Superior temporal gyrus (tissue), 1 donor: ENCODE data around the gene LCE4A.
"Not testable (repeated sequence)": the region's sequence is repeated elsewhere in the genome, so short reads cannot be mapped to it uniquely, and the experiment has no call there.

Experiments used
- DNase-seq: peaks from one replicate; pipeline ENCODE4 v3.0.0-alpha.2; 2016; ENCODE audit errors: extremely low spot score

The LCE4A gene, protein sequence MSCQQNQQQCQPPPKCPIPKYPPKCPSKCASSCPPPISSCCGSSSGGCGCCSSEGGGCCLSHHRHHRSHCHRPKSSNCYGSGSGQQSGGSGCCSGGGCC

DNA sequence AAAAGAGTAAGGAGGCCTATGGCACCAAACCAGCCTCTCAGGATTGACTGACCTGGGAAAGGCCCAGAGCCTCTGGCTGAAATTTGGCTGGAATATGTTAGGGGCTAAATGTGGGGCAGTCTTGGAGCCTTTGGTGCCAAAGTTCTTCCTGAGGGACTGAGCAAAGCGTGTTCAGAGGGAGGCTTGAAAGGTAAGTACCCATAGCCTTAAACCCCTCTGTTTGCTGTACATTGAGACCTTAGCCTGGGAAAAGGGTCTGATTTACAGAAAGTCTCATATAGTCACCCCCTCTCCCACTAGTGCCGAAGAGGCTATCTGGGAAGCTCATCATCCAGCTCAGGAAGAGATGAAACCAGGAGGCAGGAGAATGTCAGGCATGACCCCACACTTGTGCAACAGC lies at the start of gene LCE4A:
Gene LCE4A, plus strand, starts transcription at position 301 of the 400 bp plus-strand sequence. CDS start 916 bp downstream, outside the sequence.
- DNase-seq, result no peak

- no peak for DNase-seq
These were observed 49.3 kb upstream of the LCE4A start for GRCh38 chr1:152658649-152659048.

- no peak for DNase-seq
These were observed 44.9 kb upstream of the LCE4A start, which contains the start of gene LCE2D for GRCh38 chr1:152663098-152663497. Gene LCE2D (plus strand): TSS chr1:152663380. CDS start chr1:152664106, 726 bp downstream.

DNA sequence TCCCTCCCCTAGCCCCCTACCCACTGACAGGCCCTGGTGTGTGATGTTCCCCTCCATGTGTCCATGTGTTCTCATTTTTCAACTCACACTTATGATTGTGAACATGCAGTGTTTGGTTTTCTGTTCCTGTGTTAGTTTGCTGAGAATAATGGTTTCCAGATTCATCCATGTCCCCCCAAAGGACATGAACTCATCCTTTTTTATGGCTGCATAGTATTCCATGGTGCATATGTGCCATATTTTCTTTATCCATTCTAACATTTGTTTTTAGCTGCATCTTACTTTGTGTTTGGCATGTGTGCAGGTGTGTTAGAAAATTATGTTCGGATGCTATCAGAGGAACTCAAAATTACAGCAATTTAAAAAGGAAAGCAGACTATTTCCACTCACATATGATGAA lies 41.8 kb upstream of the LCE4A start:
- not testable (repeated sequence) for DNase-seq

DNA sequence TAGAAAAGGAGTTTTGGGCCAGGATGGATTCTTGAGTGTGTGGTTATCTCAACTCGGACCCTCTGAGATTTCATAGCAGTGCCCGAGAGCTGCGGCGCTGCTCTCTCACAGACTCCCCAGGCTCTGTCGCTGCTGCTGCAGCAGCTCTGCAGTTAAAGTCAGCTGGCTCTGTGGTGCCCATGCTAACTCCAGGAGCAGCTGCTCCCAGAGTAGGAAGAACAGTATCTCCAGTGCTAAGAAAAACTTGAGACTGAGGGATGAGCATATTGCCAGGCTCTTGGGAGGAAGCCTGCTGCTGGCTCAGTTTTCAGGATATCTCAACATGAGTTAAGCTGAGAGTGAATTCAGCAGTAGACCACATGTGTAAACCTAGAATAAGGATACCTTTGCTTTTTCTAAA lies 40.3 kb upstream of the LCE4A start:
- DNase-seq, result peak; percentile 24

DNA sequence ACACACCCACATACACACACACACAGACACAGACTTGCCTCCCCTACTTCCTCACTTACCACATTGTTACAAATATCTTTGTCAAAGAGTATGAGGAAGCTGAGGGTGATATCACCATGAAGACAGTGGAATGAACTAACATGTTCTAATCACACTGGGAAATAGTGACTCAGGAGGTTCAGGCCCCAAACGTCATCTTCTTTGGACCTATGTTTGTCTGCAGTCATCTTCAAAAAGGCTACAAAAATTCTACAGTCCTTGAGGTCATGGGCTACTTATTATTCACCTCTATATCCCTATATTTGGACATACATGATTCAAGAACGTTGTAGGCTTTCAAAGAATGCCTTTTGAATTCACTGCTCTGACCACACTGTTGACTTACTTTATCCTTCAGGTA lies 34.9 kb upstream of the LCE4A start:
- DNase-seq, result no peak

- DNase-seq, result not testable (repeated sequence)
These were observed 33.0 kb upstream of the LCE4A start, which contains the start of gene LCE2C for GRCh38 chr1:152674983-152675382. Gene LCE2C (plus strand): TSS chr1:152675279. CDS start chr1:152676016, 737 bp downstream.

DNA sequence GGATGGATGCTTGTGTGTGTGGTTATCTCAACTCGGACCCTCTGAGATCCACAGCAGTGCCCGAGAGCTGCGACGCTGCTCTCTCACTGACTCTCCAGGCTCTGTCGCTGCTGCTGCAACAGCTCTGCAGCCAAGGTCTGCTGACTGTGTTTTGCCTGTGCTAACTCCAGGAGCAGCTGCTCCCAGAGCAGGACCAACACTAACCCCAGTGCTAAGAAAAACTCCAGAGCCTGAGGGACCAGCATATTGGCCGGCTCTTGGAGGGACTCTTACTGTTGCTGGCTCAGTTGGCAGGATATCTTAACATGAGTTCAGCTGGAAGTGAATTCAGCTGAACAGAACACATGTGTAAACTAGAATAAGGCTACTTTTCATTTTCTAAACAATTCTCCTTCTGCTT lies 28.5 kb upstream of the LCE4A start:
- DNase-seq, result no peak

- peak; percentile 47 for DNase-seq
These were observed 26.3 kb upstream of the LCE4A start for GRCh38 chr1:152681616-152682015.

DNA sequence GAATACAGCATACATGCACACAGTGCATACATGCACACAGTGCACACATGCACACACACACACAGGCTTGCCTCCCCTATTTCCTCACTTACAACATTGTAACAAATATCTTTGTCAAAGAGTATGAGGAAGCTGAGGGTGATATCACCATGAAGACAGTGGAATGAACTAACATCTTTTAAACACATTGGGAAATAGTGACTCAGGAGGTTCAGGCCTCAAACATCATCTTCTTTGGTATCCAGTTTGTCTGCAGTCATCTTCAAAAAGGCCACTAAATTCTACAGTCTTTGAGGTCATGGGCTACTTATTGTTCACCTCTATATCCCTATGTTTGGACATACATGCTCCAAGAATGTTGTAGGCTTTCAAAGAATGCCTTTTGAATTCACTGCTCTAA lies 24.1 kb upstream of the LCE4A start:
- no peak for DNase-seq

DNA sequence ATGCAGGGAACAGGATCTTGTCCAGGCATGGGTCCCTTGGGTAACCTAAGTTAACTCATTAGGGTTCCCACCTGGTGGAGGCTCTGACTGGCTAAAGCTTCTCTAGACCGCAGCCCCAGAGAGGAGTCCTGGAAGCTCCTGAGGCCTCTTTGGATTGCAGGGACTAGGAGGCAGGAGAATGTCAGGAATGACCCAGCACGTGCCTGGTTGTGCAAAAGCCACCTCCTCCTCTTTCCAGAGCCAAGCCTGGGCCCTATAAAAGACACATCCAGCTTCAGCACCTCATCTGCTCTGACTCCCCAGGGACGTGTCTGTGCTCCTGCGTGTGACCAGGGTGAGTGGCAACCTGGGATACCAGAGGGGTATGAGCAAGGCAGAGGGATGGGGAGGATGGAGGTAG lies 22.1 kb upstream of the LCE4A start, which contains the start of gene LCE2B:
Gene LCE2B, plus strand, starts transcription at position 301 of the 400 bp plus-strand sequence. CDS start 721 bp downstream, outside the sequence.
- DNase-seq, result not testable (repeated sequence)

- no peak for DNase-seq
These were observed 10.0 kb upstream of the LCE4A start, which contains the start of gene LCE2A for GRCh38 chr1:152697701-152698600. Gene LCE2A (plus strand): TSS chr1:152698345. CDS start chr1:152698902, 557 bp downstream.

- no peak for DNase-seq
These were observed 8.2 kb upstream of the LCE4A start for GRCh38 chr1:152699746-152700145.

- DNase-seq, result no peak
These were observed 10.3 kb downstream of the LCE4A start for GRCh38 chr1:152718238-152718637.

GRCh38 chr1:152725261-152725660 lies 17.3 kb downstream of the LCE4A start:
- DNase-seq, result no peak

- no peak for DNase-seq
These were observed 21.0 kb downstream of the LCE4A start for GRCh38 chr1:152728986-152729385.

DNA sequence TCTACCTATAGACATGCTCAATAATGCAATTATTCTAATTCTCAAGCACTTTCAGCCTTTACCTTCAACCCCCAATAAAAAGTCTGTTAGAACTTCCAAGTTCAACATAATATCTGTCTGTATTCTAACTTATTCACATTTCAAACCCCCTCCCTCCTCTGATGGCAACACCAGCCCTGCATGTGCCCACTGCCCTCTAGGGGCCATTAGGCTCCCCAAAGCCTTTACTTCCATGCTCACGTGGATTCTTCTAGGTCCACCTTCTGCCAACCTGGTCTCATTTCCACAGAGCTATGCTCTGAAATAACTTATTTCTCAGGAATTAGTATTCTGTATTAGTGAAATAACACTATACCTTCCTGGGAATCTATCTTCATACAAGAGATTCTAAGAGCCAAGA lies 27.7 kb downstream of the LCE4A start:
- no peak for DNase-seq

DNA sequence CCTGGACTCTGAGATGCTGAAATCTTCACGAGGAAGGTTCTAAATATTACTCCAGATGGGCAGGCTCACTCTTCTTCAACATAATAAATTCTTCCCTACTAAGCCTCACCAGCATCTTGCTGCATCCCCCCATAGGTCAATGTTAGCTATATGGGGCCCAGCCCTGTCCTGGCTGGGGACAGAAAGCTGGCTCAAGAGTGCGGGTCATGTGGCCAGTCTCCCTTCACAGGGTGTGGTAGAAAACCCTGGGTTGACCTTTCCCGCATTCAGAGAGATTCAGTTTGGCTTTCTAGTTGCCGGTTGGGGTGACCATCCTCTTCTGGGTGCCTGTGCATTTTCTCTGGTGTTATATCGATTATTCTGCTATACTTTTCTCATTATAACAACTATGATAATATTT lies 30.0 kb downstream of the LCE4A start:
- DNase-seq, result no peak

- no peak for DNase-seq
These were observed 31.9 kb downstream of the LCE4A start for GRCh38 chr1:152739841-152740240.

DNA sequence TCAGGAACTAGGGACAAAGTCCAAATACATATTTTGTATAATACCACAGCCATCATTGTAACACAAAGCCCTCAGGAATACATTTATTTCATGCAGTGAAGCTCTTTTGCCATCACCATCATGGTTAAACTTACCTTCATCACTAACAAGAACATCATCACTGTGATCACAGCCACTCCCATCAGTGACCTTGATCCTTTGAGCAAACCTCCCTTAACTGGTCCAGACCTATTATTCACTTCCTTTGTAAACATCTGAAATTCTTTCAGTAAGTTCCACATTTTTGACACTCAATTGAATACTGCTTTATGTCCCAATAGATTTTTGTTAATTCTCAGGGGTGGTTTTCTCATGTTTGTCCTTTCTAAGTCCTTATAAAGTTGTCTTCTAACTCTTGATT lies 33.7 kb downstream of the LCE4A start:
- DNase-seq, result no peak

- no peak for DNase-seq
These were observed 35.6 kb downstream of the LCE4A start for GRCh38 chr1:152743371-152744145.

DNA sequence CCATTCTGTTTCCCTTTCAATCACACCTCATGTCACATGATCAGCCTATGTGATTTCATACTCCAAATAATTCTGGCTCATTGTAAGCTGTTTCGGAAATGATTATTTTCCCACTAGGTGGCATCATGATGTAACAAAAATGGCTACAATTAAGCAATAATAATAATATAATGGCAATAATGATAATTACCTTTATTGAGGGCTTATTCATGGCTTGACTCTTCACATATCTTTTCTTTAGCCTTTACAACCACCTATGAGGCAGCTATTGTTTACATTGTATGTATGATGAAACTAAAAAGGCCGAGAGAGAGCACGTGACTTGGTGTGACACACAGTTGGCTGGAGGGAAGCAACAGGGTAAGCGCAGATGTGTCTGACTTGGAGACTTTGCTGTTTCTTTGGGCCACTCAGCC lies 37.3 kb downstream of the LCE4A start:
- no peak for DNase-seq
